Liver (tissue), 9 donors: ENCODE data around the gene ATP2C2. TPM values are rescaled to one million over a fixed set of nuclear protein-coding genes. Genes with fewer than 3 reads are reported as not detected.

Experiments
- DNase-seq: peaks from one replicate; pipeline ENCODE4 v3.0.0-alpha.2; 2017; ENCODE audit warnings: low spot score
- H3K27ac ChIP-seq, 2 donors: one replicate each; pipeline ENCODE4 v1.7.0; 2013; ENCODE audit warnings: inconsistent platforms in 2 of 2, low read length in 2 of 2, control low read depth in 1 of 2, low read depth in 1 of 2, mild to moderate bottlenecking in 1 of 2
- H3K27me3 ChIP-seq, 4 donors: one replicate each; pipeline versions ENCODE4 v1.6.1 to v1.7.0; 2013; ENCODE audit warnings: low read length in 3 of 4, inconsistent platforms in 1 of 4, mild to moderate bottlenecking in 1 of 4, moderate library complexity in 1 of 4; ENCODE audit not compliant: control insufficient read depth in 4 of 4, insufficient read depth in 4 of 4
- H3K36me3 ChIP-seq, 4 donors: one replicate each; pipeline versions ENCODE4 v1.6.1 to v1.7.0; 2013; ENCODE audit warnings: low read length in 3 of 4, mild to moderate bottlenecking in 3 of 4, low read depth in 1 of 4, moderate library complexity in 1 of 4; ENCODE audit not compliant: control insufficient read depth in 4 of 4, insufficient read depth in 3 of 4
- H3K4me1 ChIP-seq, 4 donors: one replicate each; pipeline versions ENCODE4 v1.6.1 to v1.7.0; 2013; ENCODE audit warnings: low read length in 3 of 4, mild to moderate bottlenecking in 3 of 4, moderate library complexity in 1 of 4; ENCODE audit not compliant: control insufficient read depth in 4 of 4, insufficient read depth in 4 of 4
- H3K4me3 ChIP-seq, 3 donors: one replicate each; pipeline versions ENCODE4 v1.6.1 to v1.7.0; 2013; ENCODE audit warnings: low read length in 3 of 3, control low read depth in 1 of 3, low read depth in 1 of 3, mild to moderate bottlenecking in 1 of 3
- H3K9ac ChIP-seq, 2 donors: one replicate each; pipeline ENCODE4 v1.7.0; 2013; ENCODE audit warnings: low read length in 2 of 2, mild to moderate bottlenecking in 2 of 2, moderate library complexity in 2 of 2, control low read depth in 1 of 2, low read depth in 1 of 2
- H3K9me3 ChIP-seq, 4 donors: one replicate each; pipeline versions ENCODE4 v1.6.1 to v1.7.0; 2013; ENCODE audit warnings: low read length in 3 of 4; ENCODE audit not compliant: control insufficient read depth in 4 of 4
- EGR1 ChIP-seq, 2 donors: IDR thresholded peaks; 2 replicates each; pipeline ENCODE4 v1.6.1; 2016 to 2018; ENCODE audit warnings: antibody characterized with exemption in 2 of 2, low read depth in 2 of 2
- FOXA1 ChIP-seq: IDR thresholded peaks from 2 replicates; pipeline ENCODE4 v1.6.1; 2016; ENCODE audit warnings: antibody characterized with exemption
- FOXA2 ChIP-seq: IDR thresholded peaks from 2 replicates; pipeline ENCODE4 v1.6.1; 2016; ENCODE audit warnings: antibody characterized with exemption
- GABPA ChIP-seq, 2 donors: IDR thresholded peaks in 1 of 2; conservative IDR thresholded peaks in 1 of 2; 2 replicates each; pipeline ENCODE4 v1.6.1; 2016; ENCODE audit warnings: antibody characterized with exemption in 2 of 2, mild to moderate bottlenecking in 1 of 2, moderate library complexity in 1 of 2
- HNF4A ChIP-seq, 2 donors: conservative IDR thresholded peaks; 2 replicates each; pipeline ENCODE4 v1.6.1; 2016; ENCODE audit warnings: antibody characterized with exemption in 2 of 2, mild to moderate bottlenecking in 2 of 2
- JUND ChIP-seq, 2 donors: IDR thresholded peaks; 2 replicates each; pipeline ENCODE4 v1.6.1; 2016; ENCODE audit warnings: antibody characterized with exemption in 2 of 2
- RAD21 ChIP-seq, 2 donors: IDR thresholded peaks; 2 replicates each; pipeline ENCODE4 v1.6.1; 2016; ENCODE audit warnings: antibody characterized with exemption in 2 of 2, mild to moderate bottlenecking in 2 of 2
- RXRA ChIP-seq, 2 donors: IDR thresholded peaks; 2 replicates each; pipeline ENCODE4 v1.6.1; 2017 to 2018; ENCODE audit warnings: antibody characterized with exemption in 2 of 2, mild to moderate bottlenecking in 1 of 2
- SP1 ChIP-seq: IDR thresholded peaks from 2 replicates; pipeline ENCODE4 v1.6.1; 2018; ENCODE audit warnings: antibody characterized with exemption, mild to moderate bottlenecking
- YY1 ChIP-seq: IDR thresholded peaks from 2 replicates; pipeline ENCODE4 v1.6.1; 2016; ENCODE audit warnings: antibody characterized with exemption, mild to moderate bottlenecking
- WGBS: extraction: QIAGEN DNeasy Blood & Tissue Kit; methylation state at CpG from one replicate; pipeline ENCODE4 v1.1.7; 2013; 5-methylcytosine and 5-hydroxymethylcytosine counted together
- polyA plus RNA-seq, 2 donors: library from polyadenylated mRNA; stranded (reverse) in 1 of 2; unstranded in 1 of 2; fragments of 200-250 nt in 1 of 2; fragments of >200 nt in 1 of 2; fragmentation: Nextera tagmentation in 1 of 2; extraction: Ambion mirVana in 1 of 2; gene quantifications; one replicate each; pipeline versions ENCODE4 v1.2.1 to v1.2.3, GENCODE V29; 2013 to 2015
- total RNA-seq, 2 donors: library from RNA; depleted of rRNA; stranded (reverse); fragments of >200 nt; gene quantifications; one replicate each; pipeline ENCODE4 v1.2.3, GENCODE V29; 2014
- TF ChIP-seq, protein P1 (sequence below): IDR thresholded peaks from 2 replicates; pipeline ENCODE4 v1.6.1; 2016; ENCODE audit warnings: antibody characterized with exemption, mild to moderate bottlenecking
- TF ChIP-seq, protein P2 (sequence below): IDR thresholded peaks from 2 replicates; pipeline ENCODE4 v1.6.1; 2016; ENCODE audit warnings: antibody characterized with exemption
- TF ChIP-seq, protein P3 (sequence below): IDR thresholded peaks from 2 replicates; pipeline ENCODE4 v1.6.1; 2016; ENCODE audit warnings: antibody characterized with exemption
- TF ChIP-seq, protein P4 (sequence below): fragments of 150-350 bp; IDR thresholded peaks from 2 replicates; pipeline ENCODE4 v1.5.1; 2017; ENCODE audit warnings: improper control_type of control experiment, low read depth, low read length; ENCODE audit not compliant: missing input control
- donor health status: healthy.
- donor health status: healthy.
- donor health status: healthy.
- donor health status: healthy.
- donor health status: healthy.

Gene ATP2C2
- total and polyA plus RNA-seq, 4 donors = 0.05 to 0.33 (median 0.22) TPM

DNA sequence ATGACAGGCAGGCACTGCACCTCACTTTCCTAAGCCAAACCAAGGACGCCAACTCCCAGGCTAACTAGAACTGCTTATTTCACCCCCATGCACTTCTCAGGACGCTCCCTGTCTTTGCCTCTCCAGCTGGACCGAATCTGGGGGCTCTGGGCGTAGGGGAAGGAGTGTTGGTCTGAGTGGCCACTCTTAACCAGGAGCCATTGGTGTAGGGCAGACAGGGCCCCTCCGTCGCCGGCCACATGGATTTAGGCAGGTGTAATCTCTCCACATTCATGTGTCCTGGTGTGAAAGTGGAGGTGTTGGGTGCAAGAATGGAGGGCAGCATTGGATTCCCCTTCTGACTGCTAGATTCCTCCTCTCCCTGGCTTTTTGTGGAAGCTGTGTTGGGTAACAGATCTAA is 9.8 kb downstream of the ATP2C2 start (continued):
- TF ChIP-seq, protein P1, sequence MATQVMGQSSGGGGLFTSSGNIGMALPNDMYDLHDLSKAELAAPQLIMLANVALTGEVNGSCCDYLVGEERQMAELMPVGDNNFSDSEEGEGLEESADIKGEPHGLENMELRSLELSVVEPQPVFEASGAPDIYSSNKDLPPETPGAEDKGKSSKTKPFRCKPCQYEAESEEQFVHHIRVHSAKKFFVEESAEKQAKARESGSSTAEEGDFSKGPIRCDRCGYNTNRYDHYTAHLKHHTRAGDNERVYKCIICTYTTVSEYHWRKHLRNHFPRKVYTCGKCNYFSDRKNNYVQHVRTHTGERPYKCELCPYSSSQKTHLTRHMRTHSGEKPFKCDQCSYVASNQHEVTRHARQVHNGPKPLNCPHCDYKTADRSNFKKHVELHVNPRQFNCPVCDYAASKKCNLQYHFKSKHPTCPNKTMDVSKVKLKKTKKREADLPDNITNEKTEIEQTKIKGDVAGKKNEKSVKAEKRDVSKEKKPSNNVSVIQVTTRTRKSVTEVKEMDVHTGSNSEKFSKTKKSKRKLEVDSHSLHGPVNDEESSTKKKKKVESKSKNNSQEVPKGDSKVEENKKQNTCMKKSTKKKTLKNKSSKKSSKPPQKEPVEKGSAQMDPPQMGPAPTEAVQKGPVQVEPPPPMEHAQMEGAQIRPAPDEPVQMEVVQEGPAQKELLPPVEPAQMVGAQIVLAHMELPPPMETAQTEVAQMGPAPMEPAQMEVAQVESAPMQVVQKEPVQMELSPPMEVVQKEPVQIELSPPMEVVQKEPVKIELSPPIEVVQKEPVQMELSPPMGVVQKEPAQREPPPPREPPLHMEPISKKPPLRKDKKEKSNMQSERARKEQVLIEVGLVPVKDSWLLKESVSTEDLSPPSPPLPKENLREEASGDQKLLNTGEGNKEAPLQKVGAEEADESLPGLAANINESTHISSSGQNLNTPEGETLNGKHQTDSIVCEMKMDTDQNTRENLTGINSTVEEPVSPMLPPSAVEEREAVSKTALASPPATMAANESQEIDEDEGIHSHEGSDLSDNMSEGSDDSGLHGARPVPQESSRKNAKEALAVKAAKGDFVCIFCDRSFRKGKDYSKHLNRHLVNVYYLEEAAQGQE = no peak
- TF ChIP-seq FOXA2 = no peak

DNA sequence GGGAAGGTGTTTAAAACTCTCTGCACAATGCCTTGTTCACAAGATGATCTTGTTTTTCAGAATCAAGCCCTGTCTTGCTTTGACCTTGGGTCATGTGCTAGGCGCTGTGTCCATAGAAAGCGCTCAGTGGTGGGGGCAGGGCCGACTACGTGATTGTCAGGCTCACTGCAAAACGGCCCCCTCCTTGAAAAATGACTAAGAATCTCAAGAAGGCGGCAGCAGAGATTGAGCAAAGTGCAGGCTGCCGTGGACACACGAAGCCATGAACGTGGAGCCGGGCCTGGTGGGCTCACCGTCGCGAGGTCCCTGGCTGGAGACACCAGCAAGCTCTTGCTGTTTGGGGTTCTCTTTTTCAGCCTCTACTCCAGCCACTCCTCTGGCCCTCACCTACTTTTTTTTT is 10.2 kb downstream of the ATP2C2 start:
- Histone ChIP-seq H3K4me3 (no peak overlapping the region), H3K9me3 (no peaks in the 10 kb centered on the region), H3K27ac (no peak overlapping the region), H3K4me1 (no peaks in the 10 kb centered on the region), H3K36me3 (no peaks in the 10 kb centered on the region), H3K27me3 (no peaks in the 10 kb centered on the region), H3K9ac (no peak overlapping the region)
- no peak for TF ChIP-seq GABPA (IDR thresholded peaks at IDR 0.05 in 1 of 2, conservative IDR thresholded peaks at IDR 0.05 in 1 of 2)
- WGBS = 73% methylated on average over 13 of the region's 13 CpGs
- DNase-seq = no peak

DNA sequence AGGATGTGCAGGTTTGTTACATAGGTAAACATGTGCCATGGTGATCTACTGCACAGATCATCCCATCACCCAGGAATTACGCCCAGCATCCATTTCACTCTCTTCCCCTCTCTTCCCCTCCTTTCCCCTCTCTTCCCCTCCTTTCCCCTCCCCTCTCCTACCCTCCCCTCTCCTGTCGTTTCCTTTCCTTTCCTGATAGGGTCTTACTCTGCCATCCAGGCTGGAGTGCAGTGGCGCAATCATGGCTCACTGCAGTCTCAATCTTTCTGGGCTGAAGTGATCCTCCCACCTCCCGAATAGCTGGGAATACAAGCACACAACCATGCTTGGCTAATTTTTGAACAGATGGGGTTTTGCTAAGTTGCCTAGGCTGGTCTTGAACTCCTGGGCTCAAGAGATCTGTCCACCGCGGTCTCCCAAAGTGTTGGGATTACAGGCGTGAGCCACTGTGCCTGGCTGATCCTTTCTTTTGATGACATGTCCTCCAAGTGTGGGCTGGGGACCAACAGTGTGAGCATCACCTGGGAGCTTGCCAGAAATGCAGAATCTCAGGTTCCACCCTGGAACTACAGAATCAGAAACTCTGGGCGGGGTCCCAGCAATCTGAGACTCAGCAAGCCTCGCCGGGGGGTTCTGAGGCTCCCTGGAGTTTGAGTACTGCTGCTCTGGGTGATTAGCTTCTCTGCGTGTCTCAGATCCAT is 10.8 kb downstream of the ATP2C2 start:
- Histone ChIP-seq H3K4me1 (no peaks in the 10 kb centered on the region), H3K27ac (no peak overlapping the region), H3K4me3 (no peak overlapping the region), H3K9me3 (no peaks in the 10 kb centered on the region), H3K36me3 (no peaks in the 10 kb centered on the region), H3K9ac (no peak overlapping the region), H3K27me3 (no peaks in the 10 kb centered on the region)
- 58% methylated on average over 11 of the region's 11 CpGs for WGBS
- TF ChIP-seq EGR1 (IDR thresholded peaks at IDR 0.05; ENCODE audit: low read depth in 2 of 2) (no peak), YY1 (no peak), HNF4A (conservative IDR thresholded peaks at IDR 0.05) (no peak), JUND (IDR thresholded peaks at IDR 0.05) (no peak), RAD21 (IDR thresholded peaks at IDR 0.05) (no peak), FOXA2 (no peak), FOXA1 (no peak), RXRA (IDR thresholded peaks at IDR 0.05) (no peak), SP1 (no peak)
- TF ChIP-seq, protein P2, sequence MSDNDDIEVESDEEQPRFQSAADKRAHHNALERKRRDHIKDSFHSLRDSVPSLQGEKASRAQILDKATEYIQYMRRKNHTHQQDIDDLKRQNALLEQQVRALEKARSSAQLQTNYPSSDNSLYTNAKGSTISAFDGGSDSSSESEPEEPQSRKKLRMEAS = no peak
- TF ChIP-seq, protein P3, sequence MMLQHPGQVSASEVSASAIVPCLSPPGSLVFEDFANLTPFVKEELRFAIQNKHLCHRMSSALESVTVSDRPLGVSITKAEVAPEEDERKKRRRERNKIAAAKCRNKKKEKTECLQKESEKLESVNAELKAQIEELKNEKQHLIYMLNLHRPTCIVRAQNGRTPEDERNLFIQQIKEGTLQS = no peak
- TF ChIP-seq, protein P4, sequence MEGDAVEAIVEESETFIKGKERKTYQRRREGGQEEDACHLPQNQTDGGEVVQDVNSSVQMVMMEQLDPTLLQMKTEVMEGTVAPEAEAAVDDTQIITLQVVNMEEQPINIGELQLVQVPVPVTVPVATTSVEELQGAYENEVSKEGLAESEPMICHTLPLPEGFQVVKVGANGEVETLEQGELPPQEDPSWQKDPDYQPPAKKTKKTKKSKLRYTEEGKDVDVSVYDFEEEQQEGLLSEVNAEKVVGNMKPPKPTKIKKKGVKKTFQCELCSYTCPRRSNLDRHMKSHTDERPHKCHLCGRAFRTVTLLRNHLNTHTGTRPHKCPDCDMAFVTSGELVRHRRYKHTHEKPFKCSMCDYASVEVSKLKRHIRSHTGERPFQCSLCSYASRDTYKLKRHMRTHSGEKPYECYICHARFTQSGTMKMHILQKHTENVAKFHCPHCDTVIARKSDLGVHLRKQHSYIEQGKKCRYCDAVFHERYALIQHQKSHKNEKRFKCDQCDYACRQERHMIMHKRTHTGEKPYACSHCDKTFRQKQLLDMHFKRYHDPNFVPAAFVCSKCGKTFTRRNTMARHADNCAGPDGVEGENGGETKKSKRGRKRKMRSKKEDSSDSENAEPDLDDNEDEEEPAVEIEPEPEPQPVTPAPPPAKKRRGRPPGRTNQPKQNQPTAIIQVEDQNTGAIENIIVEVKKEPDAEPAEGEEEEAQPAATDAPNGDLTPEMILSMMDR = no peak
- TF ChIP-seq, protein P1 = no peak
- DNase-seq = no peak
